Measurements from ENCODE around the gene FBXO11.

The FBXO11 gene

GRCh38 chr2:47849368-47849767, 56.9 kb downstream of the FBXO11 start:
- DNase-seq (ENCODE audit: low read depth in 2 of 2), result no peak

DNA sequence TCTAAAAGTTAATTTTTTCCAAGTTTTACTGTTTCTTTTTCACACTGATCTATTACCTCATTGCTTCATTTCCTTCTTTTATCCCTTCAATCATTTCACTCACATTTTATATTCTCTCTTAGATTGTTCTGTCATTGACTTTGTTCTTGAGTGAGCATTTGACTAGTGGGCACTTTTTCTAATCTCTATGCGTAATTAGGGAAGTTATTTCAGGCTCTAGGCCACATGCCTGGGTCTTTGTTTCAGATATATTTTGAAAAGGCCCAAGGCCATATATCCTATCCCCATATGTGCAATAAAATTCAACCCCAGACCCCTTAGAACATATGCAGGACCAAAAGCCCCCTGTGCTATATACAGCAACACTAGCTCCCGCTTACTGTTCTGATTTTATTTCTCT, 62.1 kb downstream of the FBXO11 start:
- DNase-seq (ENCODE audit: low read depth in 2 of 2), result no peak

GRCh38 chr2:47843407-47843806, 62.9 kb downstream of the FBXO11 start:
- no peak for DNase-seq (ENCODE audit: low read depth in 2 of 2)

DNA sequence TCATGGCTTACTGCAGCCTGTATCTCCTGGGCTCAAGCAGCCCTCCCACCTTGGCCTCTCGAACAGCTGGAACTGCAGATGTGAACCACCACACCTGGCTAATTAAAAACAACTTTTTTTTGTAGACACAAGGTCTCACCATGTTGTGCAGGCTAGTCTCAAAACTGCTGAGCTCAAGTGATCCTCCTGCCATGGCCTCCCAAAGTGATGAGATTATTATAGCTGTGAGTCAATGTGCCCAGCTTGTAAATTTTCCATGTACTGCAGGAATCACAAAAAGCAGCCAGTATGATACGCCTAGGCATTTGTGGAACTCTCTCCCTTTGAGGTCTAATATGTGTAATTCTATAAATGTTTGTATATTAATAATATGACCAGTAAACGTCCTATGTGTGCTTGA, 63.5 kb downstream of the FBXO11 start:
- DNase-seq (ENCODE audit: low read depth in 2 of 2), result no peak

GRCh38 chr2:47838686-47839085, 67.6 kb downstream of the FBXO11 start:
- no peak for DNase-seq (ENCODE audit: low read depth in 2 of 2)

DNA sequence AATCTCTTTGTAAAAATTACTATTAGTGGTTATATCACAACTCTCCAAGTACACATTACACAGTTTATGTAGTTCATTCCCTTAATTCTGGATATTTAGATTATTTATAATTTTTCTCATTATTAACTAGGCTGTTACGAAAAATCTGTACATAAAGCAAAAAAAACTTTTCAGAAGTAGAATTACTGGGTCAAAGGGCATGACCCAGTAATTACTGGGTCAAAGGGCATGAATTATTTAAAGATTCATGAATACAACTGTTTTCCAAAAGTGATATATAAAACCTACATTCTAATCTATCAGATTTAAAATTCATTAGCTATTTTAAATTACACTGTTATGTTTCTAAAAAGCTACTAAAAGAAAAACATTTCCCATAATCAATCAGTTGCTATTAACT, 68.0 kb downstream of the FBXO11 start:
- no peak for DNase-seq (ENCODE audit: low read depth in 2 of 2)

GRCh38 chr2:47833516-47833968, 72.8 kb downstream of the FBXO11 start:
- DNase-seq (ENCODE audit: low read depth in 2 of 2), result no peak

DNA sequence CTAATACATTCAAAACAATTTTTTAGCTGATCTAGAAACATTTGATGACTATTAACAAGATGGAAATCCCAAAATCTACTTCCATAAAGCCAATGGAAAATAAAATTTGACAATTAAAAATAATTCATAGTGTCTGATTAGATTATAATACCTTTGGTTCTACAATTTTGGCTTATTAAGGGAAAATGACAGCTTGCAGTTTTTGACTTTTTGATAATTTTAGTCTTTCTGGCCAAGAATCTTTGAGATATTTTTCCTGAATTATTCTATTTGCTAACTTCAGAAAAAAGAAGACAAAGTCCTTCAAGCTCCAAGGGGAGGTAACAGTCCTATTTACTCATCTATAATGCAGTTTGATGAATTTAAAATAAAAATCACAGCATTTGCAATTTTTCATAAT, 83.8 kb downstream of the FBXO11 start:
- no peak for DNase-seq (ENCODE audit: low read depth in 2 of 2)

- no peak for DNase-seq (ENCODE audit: low read depth in 2 of 2)
These were observed 86.5 kb downstream of the FBXO11 start for GRCh38 chr2:47819834-47820233.

DNA sequence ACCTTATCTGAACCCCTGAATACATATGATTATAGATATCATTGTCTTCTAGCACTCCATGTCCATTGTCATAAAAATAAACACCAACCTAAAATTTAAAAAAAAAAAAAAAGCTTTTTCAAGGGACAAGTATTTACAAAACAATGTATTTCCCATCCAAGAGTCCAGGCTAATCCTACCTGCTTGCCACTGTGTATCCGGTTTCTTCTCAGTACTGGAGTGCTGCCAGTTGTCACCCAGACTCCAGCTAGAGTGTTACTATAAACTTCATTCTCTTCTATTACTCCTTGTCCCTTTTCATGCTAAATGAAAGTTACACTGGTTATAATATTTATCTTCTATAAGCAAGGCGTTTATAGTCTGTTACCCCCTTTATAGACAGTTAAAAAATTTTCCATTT, 87.5 kb downstream of the FBXO11 start:
- DNase-seq (ENCODE audit: low read depth in 2 of 2), result no peak

DNA sequence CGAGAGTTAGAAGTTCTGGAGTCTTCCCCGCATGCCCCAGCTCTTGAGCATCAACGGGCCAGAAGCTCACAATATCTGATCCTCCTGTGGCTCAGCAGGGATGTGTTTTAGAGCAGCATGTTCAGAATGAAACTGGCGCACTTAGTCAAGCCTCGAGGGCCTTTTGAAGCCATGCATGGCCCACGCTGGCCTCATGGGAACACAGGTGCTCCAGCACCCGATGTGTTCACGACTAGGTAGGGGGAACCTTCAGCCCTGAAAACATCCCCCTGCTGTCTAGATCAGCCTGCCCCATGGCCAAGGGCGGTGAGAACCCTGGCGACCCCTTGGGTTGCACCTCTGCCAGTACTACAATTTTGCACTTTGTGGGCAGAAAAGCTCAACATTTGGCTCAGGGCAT, 90.5 kb downstream of the FBXO11 start:
- DNase-seq (ENCODE audit: low read depth in 2 of 2), result no peak

DNA sequence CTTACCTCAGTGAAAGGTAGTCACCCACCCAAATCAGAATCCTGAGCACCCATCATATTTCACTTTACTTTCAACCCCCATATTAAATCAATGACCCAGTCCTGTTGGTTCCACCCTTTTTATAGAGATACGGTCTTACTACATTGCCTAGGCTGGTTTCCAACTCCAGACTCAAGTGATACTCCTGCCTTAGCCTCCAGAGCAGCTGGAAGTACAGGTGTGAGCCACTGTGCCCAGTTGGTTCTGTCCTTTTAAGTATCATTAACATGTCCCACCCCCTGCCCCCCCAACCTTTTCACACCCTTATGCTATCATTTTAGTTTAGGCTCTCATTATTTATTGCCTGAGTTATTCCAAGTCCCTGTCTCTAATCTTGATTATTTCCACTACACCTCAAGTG, 94.6 kb downstream of the FBXO11 start:
- no peak for DNase-seq (ENCODE audit: low read depth in 2 of 2)

DNA sequence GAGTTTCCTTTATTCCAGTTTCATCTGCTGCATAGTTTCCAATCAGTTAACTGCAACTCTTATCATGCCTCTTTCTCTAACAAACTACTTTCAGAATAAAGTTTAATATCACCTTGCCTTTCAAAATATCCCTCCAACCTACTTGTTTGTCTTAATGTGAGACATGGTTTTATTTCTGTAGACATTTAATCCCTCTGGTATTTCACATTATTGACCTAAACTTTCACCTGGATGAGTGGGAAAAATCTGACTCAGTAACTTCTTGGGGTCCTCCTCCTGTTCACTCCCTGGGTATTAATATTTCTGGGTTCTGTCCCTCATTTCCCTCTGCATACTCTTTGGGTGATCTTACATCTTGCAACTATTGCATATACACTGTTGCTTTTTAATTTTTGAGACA, 95.4 kb downstream of the FBXO11 start:
- no peak for DNase-seq (ENCODE audit: low read depth in 2 of 2)

GRCh38 chr2:47809903-47810302, 96.4 kb downstream of the FBXO11 start:
- no peak for DNase-seq (ENCODE audit: low read depth in 2 of 2)

GRCh38 chr2:47808614-47809013, 97.7 kb downstream of the FBXO11 start:
- no peak for DNase-seq (ENCODE audit: low read depth in 2 of 2)

- no peak for DNase-seq (ENCODE audit: low read depth in 2 of 2)
These were observed 100.4 kb downstream of the FBXO11 start for GRCh38 chr2:47805850-47806249.

DNA sequence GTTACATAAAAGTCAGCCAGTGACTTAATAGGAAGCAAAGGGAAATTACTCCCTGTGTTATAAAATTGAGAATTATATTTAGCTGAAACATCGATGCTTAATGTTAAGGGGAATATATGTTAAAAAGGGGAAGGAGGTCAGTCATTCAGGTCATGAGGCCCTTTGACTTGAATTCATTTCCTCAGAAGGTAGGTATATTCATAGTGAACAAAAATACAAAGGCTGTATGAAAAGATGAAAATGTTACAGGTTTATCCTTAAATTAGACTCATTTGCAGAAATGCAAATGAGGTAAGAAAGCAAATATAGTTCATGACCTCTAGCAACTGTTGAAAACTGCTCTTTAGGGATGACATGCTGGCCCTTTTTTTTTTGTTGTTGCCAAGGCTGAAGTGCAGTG, 102.5 kb downstream of the FBXO11 start:
- DNase-seq (ENCODE audit: low read depth in 2 of 2), result no peak

DNA sequence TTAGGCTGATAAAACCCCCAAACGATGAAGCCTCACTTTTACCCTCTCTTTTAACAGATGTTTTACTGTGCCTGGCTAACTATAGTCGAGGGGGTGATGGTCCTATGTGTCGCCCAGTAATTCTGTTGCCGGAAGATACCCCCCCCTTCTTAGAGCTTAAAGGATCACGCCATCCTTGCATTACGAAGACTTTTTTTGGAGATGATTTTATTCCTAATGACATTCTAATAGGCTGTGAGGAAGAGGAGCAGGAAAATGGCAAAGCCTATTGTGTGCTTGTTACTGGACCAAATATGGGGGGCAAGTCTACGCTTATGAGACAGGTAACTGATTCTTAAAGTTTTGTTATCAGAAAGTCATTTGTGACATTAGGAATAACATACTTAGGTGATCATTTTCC, 102.9 kb downstream of the FBXO11 start:
- DNase-seq (ENCODE audit: low read depth in 2 of 2), result no peak

DNA sequence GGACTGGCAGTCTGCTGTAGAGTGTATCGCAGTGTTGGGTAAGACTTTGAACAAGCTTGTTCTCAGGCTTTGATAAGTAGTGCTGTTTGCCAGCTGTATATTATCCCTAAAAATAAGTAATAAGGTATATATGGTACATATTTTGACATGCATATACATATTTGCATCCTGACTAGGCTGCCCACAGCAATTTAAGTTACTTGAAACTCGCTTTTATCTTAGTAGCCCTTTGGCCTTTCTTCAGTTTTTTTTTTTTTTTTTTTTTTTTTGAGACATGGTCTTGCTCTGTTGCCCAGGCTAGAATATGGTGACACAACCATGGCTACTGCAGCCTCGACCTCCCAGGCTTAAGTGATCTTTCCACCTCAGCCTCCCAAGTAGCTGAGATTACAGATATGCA, 105.2 kb downstream of the FBXO11 start:
- DNase-seq (ENCODE audit: low read depth in 2 of 2), result no peak

DNA sequence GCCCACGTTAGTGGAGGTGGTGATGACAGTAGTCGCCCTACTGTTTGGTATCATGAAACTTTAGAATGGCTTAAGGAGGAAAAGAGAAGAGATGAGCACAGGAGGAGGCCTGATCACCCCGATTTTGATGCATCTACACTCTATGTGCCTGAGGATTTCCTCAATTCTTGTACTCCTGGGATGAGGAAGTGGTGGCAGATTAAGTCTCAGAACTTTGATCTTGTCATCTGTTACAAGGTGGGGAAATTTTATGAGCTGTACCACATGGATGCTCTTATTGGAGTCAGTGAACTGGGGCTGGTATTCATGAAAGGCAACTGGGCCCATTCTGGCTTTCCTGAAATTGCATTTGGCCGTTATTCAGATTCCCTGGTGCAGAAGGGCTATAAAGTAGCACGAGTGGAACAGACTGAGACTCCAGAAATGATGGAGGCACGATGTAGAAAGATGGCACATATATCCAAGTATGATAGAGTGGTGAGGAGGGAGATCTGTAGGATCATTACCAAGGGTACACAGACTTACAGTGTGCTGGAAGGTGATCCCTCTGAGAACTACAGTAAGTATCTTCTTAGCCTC, 107.2 kb downstream of the FBXO11 start:
- DNase-seq (ENCODE audit: low read depth in 2 of 2), result no peak

DNA sequence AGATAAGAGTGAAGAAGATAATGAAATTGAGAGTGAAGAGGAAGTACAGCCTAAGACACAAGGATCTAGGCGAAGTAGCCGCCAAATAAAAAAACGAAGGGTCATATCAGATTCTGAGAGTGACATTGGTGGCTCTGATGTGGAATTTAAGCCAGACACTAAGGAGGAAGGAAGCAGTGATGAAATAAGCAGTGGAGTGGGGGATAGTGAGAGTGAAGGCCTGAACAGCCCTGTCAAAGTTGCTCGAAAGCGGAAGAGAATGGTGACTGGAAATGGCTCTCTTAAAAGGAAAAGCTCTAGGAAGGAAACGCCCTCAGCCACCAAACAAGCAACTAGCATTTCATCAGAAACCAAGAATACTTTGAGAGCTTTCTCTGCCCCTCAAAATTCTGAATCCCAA, 107.7 kb downstream of the FBXO11 start:
- no peak for DNase-seq (ENCODE audit: low read depth in 2 of 2)

- no peak for DNase-seq (ENCODE audit: low read depth in 2 of 2)
These were observed 110.1 kb downstream of the FBXO11 start for GRCh38 chr2:47796090-47796697.

GRCh38 chr2:47785986-47786385, 120.3 kb downstream of the FBXO11 start:
- DNase-seq (ENCODE audit: low read depth in 2 of 2), result no peak

- DNase-seq (ENCODE audit: low read depth in 2 of 2), result no peak
These were observed 121.9 kb downstream of the FBXO11 start for GRCh38 chr2:47784352-47784851.
